T47D (cell line): ENCODE results near the gene UBR4.
A peak's percentile ranks its signal among the peaks of the same experiment; 100 is the strongest.

Source experiments
- DNase-seq, 2 experiments: peaks; one replicate each; pipeline versions ENCODE4 v3.0.0 to v3.0.0-alpha.2; 2011 to 2012; ENCODE audit warnings: low read depth in 1 of 2, low spot score in 1 of 2
- JUND ChIP-seq: IDR thresholded peaks from 2 replicates; pipeline ENCODE4 v1.6.1; 2012; ENCODE audit warnings: low read depth
- in situ Hi-C: cut with HindIII; loops from 2 replicates; pipeline ENCODE4 v1.10.0; 2016; ENCODE audit warnings: low sequenced_read_pairs, low pct_unique_long_range_greater_than_20kb

The UBR4 gene

DNA sequence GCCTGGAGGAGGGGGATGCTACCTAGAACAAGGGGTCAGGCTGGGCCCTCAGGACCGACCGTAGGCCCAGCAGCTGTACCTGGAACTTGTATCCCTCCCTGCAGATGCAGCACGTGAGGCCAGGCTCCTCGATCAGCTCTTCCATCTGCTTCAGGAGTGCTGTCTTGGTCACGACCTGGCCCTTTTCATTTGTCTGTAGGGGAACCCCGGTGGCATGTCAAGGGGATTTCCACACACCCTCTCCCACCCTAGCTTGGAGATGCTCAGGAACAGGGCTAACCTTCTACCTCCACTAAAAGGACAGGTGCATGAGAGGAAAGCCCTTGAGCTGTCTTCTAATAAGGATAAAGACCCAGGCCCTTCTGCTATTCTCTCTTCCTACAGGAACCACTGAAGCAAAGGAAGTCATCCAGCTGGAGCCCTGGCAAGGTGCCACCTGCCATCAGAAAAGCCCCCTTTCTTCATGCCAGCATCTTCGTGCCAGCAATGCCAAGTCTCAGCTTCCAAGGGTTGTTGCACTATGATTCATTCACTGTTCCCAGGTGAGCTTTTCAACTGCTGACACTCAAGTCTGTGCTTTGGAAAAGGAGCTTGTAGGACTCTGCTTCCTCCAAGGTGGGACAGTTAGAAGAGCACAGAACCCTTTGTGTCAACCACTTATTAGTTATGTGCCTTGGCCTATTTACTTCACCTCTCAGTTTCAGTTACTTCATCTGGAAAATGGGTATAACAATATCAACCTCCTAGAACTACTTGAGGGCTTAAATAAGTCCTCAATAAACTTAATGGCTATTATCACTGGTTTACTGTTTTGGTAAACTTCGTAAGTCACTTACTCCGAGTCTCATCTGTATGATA lies 122.1 kb downstream of the UBR4 start:
- TF ChIP-seq JUND, result no peak
- no peak for DNase-seq
- in situ Hi-C loops, result no loop called here

DNA sequence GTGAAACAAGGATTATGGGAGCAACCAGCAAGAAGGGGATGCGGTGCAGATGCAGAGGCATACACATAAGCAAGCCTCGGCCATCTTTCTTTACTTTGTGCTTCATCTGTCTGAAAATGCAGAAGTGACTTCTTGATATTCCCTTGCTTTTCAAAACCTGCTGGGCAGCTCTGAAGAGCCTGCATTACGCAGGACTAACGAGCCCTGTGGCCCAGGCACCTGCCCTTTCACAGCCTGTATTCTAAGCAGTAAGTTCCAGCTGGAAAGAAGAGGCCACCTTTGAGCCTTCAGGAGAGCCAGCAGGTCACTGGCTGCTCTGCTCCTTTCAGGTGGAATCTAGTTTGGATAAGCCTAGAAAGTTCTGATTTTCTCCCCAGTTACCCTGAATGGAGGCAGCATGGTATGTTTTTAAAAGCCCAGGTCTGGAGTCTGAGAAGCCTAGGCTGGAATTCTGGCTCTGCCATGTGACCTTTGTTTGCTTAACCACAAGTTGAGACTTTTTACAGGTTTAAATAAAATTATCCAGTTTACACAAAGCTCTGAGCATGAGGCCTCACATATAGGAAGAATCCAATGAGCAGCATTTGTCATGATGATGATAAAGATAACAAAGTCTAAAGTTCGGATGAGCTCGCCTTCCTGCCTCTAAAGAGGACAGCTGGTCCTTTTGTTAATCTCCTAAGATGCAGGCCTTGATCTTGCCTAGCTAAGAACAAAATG lies 122.9 kb downstream of the UBR4 start:
- peak in 1 of 2 experiments; percentile 13 for DNase-seq
- TF ChIP-seq JUND, result no peak
- in situ Hi-C loops, result no loop called here

DNA sequence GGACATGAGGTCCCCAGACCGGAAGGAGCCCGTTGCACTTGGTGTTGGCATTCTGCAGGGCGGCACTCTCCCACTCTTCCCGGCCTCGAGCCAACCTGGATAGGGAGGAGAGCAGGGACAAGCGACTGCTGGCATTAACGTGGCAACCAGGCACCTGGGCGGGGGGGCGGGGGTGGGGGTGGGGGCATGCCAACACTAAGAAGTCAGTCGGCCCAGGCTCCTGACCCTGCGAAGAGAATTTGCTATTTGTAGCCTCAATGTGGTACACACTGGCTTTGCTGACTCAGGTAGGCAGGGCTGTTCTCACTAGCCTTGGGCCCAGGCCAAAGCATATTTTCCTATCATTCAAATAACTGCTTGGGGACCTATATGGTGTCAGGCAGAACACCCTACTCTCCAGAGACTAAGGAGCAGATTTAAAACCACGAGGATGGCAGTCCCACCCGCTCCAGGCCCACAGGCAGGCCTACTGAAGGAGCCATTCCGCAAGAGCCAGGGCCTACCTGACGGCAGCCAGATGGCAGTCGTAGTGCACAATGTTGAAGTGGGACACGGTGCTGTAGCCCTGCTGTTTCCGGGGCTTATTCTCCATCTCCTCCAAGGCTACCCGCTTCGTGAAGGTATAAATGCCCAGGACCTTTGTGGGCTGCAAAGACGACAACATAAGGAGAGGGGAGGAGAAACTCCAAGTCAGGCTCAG lies 123.7 kb downstream of the UBR4 start:
- TF ChIP-seq JUND, result no peak
- in situ Hi-C loops, result no loop called here
- DNase-seq, result no peak

DNA sequence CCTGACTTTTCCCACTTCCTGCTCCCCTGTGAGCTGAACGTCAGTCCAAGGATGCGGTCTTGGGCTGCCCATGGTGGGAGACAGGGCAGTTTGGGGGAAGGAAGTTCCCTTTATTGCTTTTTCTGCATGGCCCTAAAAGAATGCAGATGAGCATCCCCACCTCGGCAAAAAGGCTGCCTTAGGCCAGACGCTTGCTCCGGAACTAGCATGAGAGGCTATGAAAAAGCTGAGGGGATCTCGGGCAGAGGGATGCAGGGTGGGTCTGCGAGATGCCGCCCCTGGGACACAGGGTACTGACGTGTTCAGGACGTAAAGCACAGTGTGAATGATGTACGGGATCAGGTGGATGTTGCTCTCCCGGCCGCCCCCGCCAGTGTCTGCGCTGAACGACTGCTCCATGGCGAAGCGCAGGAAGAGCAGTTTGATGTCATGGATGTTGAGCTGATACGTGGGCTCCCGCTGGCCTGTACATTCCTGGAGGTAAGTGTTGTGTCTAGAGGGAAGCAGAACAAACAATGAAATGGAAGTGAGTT lies 125.8 kb downstream of the UBR4 start:
- TF ChIP-seq JUND, result no peak
- in situ Hi-C loops, result no loop called here
- no peak for DNase-seq

DNA sequence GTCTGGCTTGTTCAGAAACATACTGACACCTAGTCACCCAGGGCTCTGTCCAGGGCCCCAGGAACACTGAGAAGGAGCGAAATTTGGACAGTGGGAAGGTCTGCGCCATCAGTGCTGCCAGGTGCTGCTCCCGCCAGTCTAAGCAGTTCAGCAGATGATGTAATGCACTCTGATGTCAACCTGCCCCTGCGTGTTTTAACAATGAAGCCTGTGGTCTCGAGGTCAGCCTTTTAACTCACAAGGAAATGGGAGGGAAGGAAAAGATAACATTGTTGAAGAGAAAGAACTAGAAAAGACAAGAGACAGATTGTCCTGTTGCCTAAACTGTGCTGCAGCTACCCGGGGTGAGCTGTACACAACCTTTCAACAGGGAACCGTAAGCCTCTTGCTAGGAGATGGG lies 127.0 kb downstream of the UBR4 start:
- no peak for DNase-seq
- in situ Hi-C loops, result no loop called here
- no peak for TF ChIP-seq JUND

DNA sequence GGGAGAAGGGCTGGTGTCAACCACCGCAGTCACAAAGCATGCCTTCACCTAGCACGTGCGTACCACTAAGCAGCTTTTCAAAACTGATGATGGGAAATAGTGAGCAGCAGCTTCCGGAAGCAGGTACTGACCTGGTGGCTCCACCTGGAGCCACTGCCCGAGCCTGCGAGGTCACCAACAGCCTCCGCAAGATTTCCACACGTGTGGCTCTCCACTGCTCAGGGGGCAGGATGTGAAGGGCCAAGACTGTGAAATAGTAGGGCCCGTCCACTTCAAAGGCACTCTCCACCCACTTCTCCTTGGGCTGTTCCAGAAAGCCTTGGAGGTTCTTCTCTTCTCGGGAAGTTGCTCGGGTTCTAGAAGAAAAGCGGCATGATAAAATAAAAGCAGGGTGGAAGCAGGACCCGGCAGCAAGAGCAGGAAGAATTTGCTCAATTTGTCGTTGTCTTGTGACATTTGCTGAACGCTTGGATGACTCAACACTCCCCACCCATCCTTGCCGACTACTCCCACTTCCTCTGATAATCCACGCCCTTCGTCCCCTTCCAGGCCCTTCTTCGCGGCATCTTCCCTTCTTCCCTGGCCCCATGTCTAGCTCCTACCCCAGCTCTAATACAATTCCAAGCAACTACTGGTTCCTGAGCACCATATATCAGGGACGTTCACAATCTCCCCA lies 128.7 kb downstream of the UBR4 start:
- no peak for DNase-seq
- in situ Hi-C loops, result no loop called here
- TF ChIP-seq JUND, result no peak

DNA sequence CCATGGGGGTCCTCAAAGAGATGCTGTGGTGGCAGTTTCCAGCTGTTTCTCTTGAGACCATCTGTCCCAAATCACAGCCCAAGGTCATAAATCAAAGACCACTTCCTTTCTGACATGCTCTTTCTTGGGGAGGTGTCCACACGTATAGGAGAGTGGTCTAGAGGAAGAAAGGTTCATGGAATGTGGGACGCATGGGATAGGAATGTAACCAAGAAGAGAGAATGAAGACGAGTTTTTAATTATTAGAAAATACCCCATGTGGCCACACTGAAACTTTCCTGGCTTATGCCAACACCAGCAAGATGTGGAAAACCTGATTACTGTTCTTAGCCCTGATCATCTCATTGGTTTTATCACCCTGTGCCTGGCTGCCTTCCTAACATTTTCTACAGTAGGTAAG lies 129.3 kb downstream of the UBR4 start:
- no peak for DNase-seq
- in situ Hi-C loops, result no loop called here
- TF ChIP-seq JUND, result no peak

DNA sequence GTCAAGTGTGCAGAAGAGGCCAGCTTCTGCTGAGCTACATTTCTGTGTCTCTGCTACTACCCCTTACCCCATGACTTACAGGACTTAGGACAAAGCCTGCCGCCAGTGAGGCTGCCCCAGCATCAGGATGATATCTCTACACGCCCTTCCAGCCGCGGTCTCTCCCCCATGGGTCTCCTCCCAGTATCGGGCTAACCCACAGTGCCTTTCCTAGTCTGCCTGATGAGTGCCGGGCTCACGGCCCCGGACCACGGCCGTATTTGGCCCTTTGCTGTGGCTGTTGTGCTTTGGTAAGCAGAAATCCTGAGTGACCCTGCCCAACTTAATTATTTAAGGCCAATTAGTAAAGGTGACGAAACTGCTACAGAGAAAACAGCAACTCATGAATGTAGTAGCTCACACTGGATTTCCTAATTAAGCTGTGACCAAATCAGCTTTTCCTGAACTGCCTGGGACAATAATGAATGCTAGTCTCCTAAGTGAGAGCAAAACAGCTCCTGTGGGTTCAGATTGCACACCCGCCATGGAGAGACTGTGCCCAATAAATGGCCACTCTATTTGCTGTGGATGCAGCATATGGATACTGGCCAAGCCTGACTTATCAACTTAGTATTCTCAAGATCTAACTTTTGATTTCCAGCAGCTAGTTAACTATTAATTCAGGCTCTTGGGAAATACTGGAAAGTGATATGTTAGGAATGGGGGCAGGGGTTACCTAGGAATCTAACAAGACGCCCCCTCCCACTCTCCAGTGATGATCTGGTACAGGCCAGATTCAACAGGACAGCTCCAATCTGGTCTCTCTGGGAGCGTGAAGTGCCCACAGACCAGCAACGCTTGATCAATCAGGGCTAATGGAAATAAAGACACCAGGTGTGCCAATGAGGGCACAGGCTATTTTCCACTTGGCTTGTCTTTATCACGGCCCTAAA lies 130.3 kb downstream of the UBR4 start:
- no peak for DNase-seq
- no peak for TF ChIP-seq JUND
- in situ Hi-C loops, result no loop called here

DNA sequence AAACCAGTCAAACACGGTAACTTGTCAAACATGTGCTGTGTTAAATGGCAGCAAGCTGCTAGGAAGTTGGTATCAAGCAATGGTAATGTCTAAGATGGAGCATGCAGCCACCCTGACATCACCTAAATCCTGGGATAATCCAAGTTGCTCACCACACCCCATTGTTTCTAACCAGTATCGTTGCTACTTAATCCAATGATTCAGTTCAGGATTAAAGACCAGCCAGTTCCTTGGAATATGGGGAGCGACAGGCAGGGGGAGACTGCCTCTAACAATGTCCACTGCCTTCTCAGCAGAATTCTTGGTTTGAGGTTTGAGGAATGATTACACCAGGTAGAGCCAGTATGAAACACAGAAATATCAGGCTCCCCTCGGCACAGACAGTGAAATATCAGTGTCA lies 131.5 kb downstream of the UBR4 start:
- no peak for DNase-seq
- no peak for TF ChIP-seq JUND
- in situ Hi-C loops, result no loop called here

DNA sequence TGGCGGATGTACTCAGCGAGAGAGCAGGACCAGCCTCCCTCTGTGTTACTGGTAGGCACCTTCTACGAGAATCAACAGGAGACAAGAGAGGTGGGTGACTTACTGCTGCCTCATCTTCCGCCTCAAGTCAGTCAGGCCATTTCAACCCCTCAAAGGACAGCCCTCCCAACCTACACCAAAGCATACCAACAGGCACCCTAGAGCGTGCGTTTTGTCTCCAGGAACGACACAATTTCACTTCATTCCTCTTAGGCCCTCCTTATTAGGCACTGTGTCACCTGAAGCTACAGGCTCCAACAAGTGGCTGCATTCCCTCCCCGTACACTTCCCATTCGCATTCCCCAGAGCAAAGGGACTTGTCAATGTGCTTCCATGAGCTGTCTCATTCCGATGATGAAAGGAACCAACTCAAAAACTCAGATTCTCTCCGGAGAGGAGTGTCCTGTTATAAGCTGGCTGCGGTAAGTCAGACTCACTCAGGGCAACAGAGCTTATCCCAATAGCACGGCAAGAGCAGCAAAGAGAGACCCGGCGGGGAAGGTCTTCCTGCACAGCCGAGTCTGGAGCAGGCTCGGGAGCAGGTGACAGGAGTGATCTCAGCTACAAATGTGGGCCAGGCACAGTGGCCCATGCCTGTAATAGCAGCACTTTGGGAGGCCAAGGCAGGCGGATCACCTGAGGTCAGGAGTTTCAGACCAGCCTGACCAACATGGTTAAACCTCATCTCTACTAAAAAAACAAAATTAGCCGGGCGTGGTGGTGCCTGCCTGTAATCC lies 133.0 kb downstream of the UBR4 start:
- DNase-seq, result no peak
- no peak for TF ChIP-seq JUND
- in situ Hi-C loops, result no loop called here
